ENCODE results near the gene CEP83.

DNA sequence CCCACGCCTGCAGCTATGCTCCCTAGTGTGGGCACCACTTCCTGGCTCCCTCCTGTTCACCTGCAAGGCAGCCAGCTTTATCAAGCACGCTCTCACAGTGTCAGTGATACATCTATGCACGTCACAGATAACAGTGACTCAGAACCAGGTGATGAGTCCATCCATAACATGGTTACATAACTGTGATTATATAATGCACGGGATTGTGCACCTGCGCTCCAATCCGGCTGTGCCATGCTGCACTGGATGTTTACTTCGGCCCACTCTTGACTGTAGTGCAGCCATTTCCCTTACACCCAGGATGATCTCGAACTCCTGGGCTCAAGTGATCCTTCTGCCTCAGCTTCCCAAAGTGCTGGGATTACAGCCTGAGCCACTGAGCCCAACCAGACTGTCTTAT, 38.4 kb upstream of the CEP83 start:
- TF ChIP-seq POLR2A (IDR thresholded peaks at IDR 0.05) (no peak), CTCF (IDR thresholded peaks at IDR 0.05) (no peak)

Measured in stomach (tissue), 4 donors.